Tibial nerve (tissue), 4 donors: Measurements from ENCODE around the gene GSTCD. TPM values are rescaled to one million over a fixed set of nuclear protein-coding genes. Genes with fewer than 3 reads are reported as not detected.

Experiments used
- DNase-seq, 2 donors: peaks; one replicate each; pipeline ENCODE4 v3.0.0-alpha.2; 2019; ENCODE audit warnings: low spot score in 2 of 2
- H3K27ac ChIP-seq, 4 donors: fragments of 200-600 bp; sonication (generic) in 3 of 4; one replicate each; pipeline ENCODE4 v1.5.1; 2017 to 2019; ENCODE audit warnings: mild to moderate bottlenecking in 1 of 4
- H3K27me3 ChIP-seq, 2 donors: fragments of 200-600 bp; sonication (generic) in 1 of 2; one replicate each; pipeline versions ENCODE4 v1.5.1 to v1.6.0; 2017 to 2019
- H3K36me3 ChIP-seq, 3 donors: fragments of 200-600 bp; sonication (generic); one replicate each; pipeline ENCODE4 v1.5.1; 2018 to 2019
- H3K4me1 ChIP-seq, 4 donors: fragments of 200-600 bp; sonication (generic) in 3 of 4; one replicate each; pipeline ENCODE4 v1.5.1; 2017 to 2019
- H3K4me3 ChIP-seq, 4 donors: fragments of 200-600 bp; sonication (generic) in 3 of 4; one replicate each; pipeline ENCODE4 v1.5.1; 2017 to 2019; ENCODE audit warnings: mild to moderate bottlenecking in 1 of 4, moderate library complexity in 1 of 4
- H3K9me3 ChIP-seq, 4 donors: fragments of 200-600 bp; sonication (generic) in 3 of 4; one replicate each; pipeline ENCODE4 v1.5.1; 2017 to 2019
- EP300 ChIP-seq, 2 donors: sonication (generic); formaldehyde crosslinking; IDR thresholded peaks; one replicate each; pipeline ENCODE4 v1.6.1; 2017; ENCODE audit warnings: antibody characterized with exemption in 2 of 2, mild to moderate bottlenecking in 1 of 2
- POLR2A ChIP-seq, 2 donors: fragments of 450-650 bp; IDR thresholded peaks; one replicate each; pipeline ENCODE4 v1.6.1; 2017; ENCODE audit warnings: antibody characterized with exemption in 2 of 2, mild to moderate bottlenecking in 2 of 2, moderate library complexity in 2 of 2
- WGBS, 2 donors: methylation state at CpG; one replicate each; pipeline ENCODE4 v1.1.5; 2018; 5-methylcytosine and 5-hydroxymethylcytosine counted together
- total RNA-seq, 4 donors: library from RNA; depleted of rRNA; stranded (reverse); fragments of >200 nt; gene quantifications; one replicate each; pipeline ENCODE4 v1.1.0, GENCODE V29; 2016
- TF ChIP-seq, protein P1 (sequence below), 5 experiments: fragments of 200-600 bp in 3 of 5; fragments of 450-650 bp in 2 of 5; sonication (generic) in 3 of 5; IDR thresholded peaks; one replicate each; pipeline ENCODE4 v1.5.1; 2016 to 2019; ENCODE audit warnings: antibody characterized with exemption in 5 of 5, mild to moderate bottlenecking in 3 of 5, moderate library complexity in 2 of 5

GSTCD gene
- total RNA-seq, 4 donors from 2014 or later, result 11.6 to 23.4 (median 13.7) TPM

DNA sequence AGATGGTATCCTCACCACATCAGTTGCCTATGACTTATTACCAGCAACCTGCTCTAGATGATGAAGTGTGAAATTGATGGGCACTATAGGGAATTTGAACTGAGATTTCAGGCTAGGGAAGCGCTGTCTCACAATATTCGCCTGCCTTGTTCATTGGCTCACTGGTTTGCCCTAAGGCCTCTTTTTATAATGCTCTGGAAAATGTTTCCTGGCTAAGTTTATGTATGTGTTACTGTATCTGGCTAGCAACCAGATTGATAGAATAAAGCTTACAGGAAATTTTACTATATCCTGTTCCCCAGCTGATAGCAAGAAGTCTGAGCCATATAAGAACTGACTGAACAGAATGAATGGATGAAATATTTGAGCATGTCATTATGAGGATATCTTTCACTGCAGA, 71.6 kb downstream of the GSTCD start:
- Histone ChIP-seq H3K4me1 (no peaks in the 10 kb centered on the region), H3K27me3 (no peaks in the 10 kb centered on the region), H3K9me3 (no peaks in the 10 kb centered on the region), H3K36me3 (peaks cover 0 to 11% (median 0%) of the 10 kb centered on the region in 3 donors), H3K27ac (no peak overlapping the region), H3K4me3 (no peak overlapping the region)
- DNase-seq, result no peak
- no peak for TF ChIP-seq EP300 (IDR thresholded peaks at IDR 0.05)
- TF ChIP-seq, protein P1, sequence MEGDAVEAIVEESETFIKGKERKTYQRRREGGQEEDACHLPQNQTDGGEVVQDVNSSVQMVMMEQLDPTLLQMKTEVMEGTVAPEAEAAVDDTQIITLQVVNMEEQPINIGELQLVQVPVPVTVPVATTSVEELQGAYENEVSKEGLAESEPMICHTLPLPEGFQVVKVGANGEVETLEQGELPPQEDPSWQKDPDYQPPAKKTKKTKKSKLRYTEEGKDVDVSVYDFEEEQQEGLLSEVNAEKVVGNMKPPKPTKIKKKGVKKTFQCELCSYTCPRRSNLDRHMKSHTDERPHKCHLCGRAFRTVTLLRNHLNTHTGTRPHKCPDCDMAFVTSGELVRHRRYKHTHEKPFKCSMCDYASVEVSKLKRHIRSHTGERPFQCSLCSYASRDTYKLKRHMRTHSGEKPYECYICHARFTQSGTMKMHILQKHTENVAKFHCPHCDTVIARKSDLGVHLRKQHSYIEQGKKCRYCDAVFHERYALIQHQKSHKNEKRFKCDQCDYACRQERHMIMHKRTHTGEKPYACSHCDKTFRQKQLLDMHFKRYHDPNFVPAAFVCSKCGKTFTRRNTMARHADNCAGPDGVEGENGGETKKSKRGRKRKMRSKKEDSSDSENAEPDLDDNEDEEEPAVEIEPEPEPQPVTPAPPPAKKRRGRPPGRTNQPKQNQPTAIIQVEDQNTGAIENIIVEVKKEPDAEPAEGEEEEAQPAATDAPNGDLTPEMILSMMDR (IDR thresholded peaks at IDR 0.05), result no peak
- WGBS, 2 donors, result 77 to 81% methylated on average over 2 of the region's 2 CpGs

DNA sequence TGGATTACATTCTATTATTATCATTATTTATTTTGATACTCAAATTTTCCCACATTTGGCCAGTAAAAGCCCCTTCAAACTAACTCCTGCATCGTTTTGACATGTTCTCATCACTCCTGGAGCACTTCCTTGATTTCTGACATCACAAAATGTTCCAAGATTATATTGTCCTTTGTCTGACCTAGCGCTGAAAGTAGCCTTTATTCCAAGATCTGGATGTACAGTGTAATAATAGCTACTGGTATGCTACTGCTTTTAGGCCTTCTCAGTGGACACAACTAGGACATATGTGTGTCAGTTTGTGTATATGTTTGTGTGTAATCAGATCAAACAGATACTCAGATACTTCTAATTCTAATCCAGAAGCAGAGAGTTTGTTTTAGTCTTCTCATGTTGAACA, 76.2 kb downstream of the GSTCD start:
- Histone ChIP-seq H3K27me3 (no peaks in the 10 kb centered on the region), H3K4me3 (no peak overlapping the region), H3K9me3 (no peaks in the 10 kb centered on the region), H3K27ac (no peak overlapping the region), H3K4me1 (no peaks in the 10 kb centered on the region), H3K36me3 (no peaks in the 10 kb centered on the region)
- 61 to 62% methylated on average over 2 of the region's 2 CpGs for WGBS, 2 donors
- TF ChIP-seq, protein P1 (IDR thresholded peaks at IDR 0.05), result no peak
- TF ChIP-seq EP300 (IDR thresholded peaks at IDR 0.05), result no peak
- no peak for TF ChIP-seq POLR2A (IDR thresholded peaks at IDR 0.05)
- DNase-seq, result no peak

GRCh38 chr4:105785792-105786191, 77.2 kb downstream of the GSTCD start:
- no peaks in the 10 kb centered on the region for H3K9me3 ChIP-seq
- no peak overlapping the region for H3K27ac ChIP-seq
- no peaks in the 10 kb centered on the region for H3K4me1 ChIP-seq
- no peak for DNase-seq
- H3K4me3 ChIP-seq, result no peak overlapping the region
- H3K27me3 ChIP-seq, result no peaks in the 10 kb centered on the region
- no peak for TF ChIP-seq POLR2A (IDR thresholded peaks at IDR 0.05)
- TF ChIP-seq, protein P1 (IDR thresholded peaks at IDR 0.05), result no peak
- TF ChIP-seq EP300 (IDR thresholded peaks at IDR 0.05), result no peak
- no peaks in the 10 kb centered on the region for H3K36me3 ChIP-seq

GRCh38 chr4:105786748-105787147, 78.2 kb downstream of the GSTCD start:
- Histone ChIP-seq H3K27me3 (no peaks in the 10 kb centered on the region), H3K4me3 (no peak overlapping the region), H3K4me1 (no peaks in the 10 kb centered on the region), H3K36me3 (no peaks in the 10 kb centered on the region), H3K27ac (no peak overlapping the region), H3K9me3 (no peaks in the 10 kb centered on the region)
- TF ChIP-seq, protein P1 (IDR thresholded peaks at IDR 0.05), result no peak
- TF ChIP-seq EP300 (IDR thresholded peaks at IDR 0.05) (no peak), POLR2A (IDR thresholded peaks at IDR 0.05) (no peak)
- 89 to 97% methylated on average over 3 of the region's 3 CpGs for WGBS, 2 donors
- DNase-seq, result no peak

- WGBS, 2 donors, result 96 to 98% methylated on average over 1 of the region's 1 CpG
- no peak overlapping the region for H3K4me3 ChIP-seq
- H3K27ac ChIP-seq, result no peak overlapping the region
- no peaks in the 10 kb centered on the region for H3K9me3 ChIP-seq
- H3K36me3 ChIP-seq, result no peaks in the 10 kb centered on the region
- TF ChIP-seq EP300 (IDR thresholded peaks at IDR 0.05) (no peak), POLR2A (IDR thresholded peaks at IDR 0.05) (no peak)
- TF ChIP-seq, protein P1 (IDR thresholded peaks at IDR 0.05), result no peak
- H3K4me1 ChIP-seq, result no peaks in the 10 kb centered on the region
- no peak for DNase-seq
- H3K27me3 ChIP-seq, result no peaks in the 10 kb centered on the region
Observed at GRCh38 chr4:105797225-105797624, 88.6 kb downstream of the GSTCD start.
